Measurements from ENCODE around the gene CAMK1D. TPM values are rescaled to one million over a fixed set of nuclear protein-coding genes. Genes with fewer than 3 reads are reported as not detected.

CAMK1D gene
- total RNA-seq, 2 experiments from 2014 or later = 19.0 to 25.6 TPM

GRCh38 chr10:12835709-12836108, 486.4 kb downstream of the CAMK1D start:
- no peaks in the 10 kb centered on the region for H3K79me2 ChIP-seq (ENCODE audit: insufficient read depth, low read depth, low read length)

GRCh38 chr10:12838366-12838765, 489.0 kb downstream of the CAMK1D start:
- Histone ChIP-seq H3K9me2 (ENCODE audit: insufficient read depth, low read length) (no peaks in the 10 kb centered on the region), H3K36me3 (ENCODE audit: insufficient read depth, low read length) (no peaks in the 10 kb centered on the region), H3K9me3 (ENCODE audit: low read length) (no peaks in the 10 kb centered on the region), H3K27ac (ENCODE audit: low read depth, low read length, poor library complexity, severe bottlenecking) (no peak overlapping the region), H4K20me1 (ENCODE audit: insufficient read depth, low read length) (no peaks in the 10 kb centered on the region), H3K79me2 (ENCODE audit: insufficient read depth, low read depth, low read length) (no peaks in the 10 kb centered on the region), H3K4me1 (ENCODE audit: insufficient read depth, low read length, poor library complexity, severe bottlenecking) (no peaks in the 10 kb centered on the region), H3K4me2 (ENCODE audit: low read length) (no peak overlapping the region), H2AFZ (ENCODE audit: low read length) (no peak overlapping the region), H3K4me3 (ENCODE audit: low read depth, low read length, poor library complexity, severe bottlenecking) (no peak overlapping the region)
- no peak for DNase-seq (ENCODE audit: low spot score)
- ChIA-PET POLR2A (no interaction called here), CTCF (ENCODE audit: unreplicated experiment) (no interaction called here)
- no peak for TF ChIP-seq EZH2phosphoT487 (IDR thresholded peaks at IDR 0.05; ENCODE audit: borderline replicate concordance, low read depth, low read length)
- TF ChIP-seq, protein P1, sequence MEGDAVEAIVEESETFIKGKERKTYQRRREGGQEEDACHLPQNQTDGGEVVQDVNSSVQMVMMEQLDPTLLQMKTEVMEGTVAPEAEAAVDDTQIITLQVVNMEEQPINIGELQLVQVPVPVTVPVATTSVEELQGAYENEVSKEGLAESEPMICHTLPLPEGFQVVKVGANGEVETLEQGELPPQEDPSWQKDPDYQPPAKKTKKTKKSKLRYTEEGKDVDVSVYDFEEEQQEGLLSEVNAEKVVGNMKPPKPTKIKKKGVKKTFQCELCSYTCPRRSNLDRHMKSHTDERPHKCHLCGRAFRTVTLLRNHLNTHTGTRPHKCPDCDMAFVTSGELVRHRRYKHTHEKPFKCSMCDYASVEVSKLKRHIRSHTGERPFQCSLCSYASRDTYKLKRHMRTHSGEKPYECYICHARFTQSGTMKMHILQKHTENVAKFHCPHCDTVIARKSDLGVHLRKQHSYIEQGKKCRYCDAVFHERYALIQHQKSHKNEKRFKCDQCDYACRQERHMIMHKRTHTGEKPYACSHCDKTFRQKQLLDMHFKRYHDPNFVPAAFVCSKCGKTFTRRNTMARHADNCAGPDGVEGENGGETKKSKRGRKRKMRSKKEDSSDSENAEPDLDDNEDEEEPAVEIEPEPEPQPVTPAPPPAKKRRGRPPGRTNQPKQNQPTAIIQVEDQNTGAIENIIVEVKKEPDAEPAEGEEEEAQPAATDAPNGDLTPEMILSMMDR (conservative IDR thresholded peaks at IDR 0.05; ENCODE audit: low read length) = no peak
- intact Hi-C loops (cut with micrococcal nuclease; ENCODE audit: unreplicated experiment) = no loop called here
- BruUV-seq (replicated peaks) = no TSS peak

More at GRCh38 chr10:12835709-12836108, 486.4 kb downstream of the CAMK1D start:
- Histone ChIP-seq H3K27ac (ENCODE audit: low read depth, low read length, poor library complexity, severe bottlenecking) (no peak overlapping the region), H3K4me2 (ENCODE audit: low read length) (no peak overlapping the region), H4K20me1 (ENCODE audit: insufficient read depth, low read length) (no peaks in the 10 kb centered on the region), H3K9me2 (ENCODE audit: insufficient read depth, low read length) (no peaks in the 10 kb centered on the region), H3K36me3 (ENCODE audit: insufficient read depth, low read length) (no peaks in the 10 kb centered on the region), H3K4me1 (ENCODE audit: insufficient read depth, low read length, poor library complexity, severe bottlenecking) (no peaks in the 10 kb centered on the region), H3K4me3 (ENCODE audit: low read depth, low read length, poor library complexity, severe bottlenecking) (no peak overlapping the region), H3K9me3 (ENCODE audit: low read length) (no peaks in the 10 kb centered on the region), H2AFZ (ENCODE audit: low read length) (no peak overlapping the region)
- no peak for DNase-seq (ENCODE audit: low spot score)
- no TSS peak for BruUV-seq (replicated peaks)
- intact Hi-C loops (cut with micrococcal nuclease; ENCODE audit: unreplicated experiment) = no loop called here
- TF ChIP-seq, protein P1 (conservative IDR thresholded peaks at IDR 0.05; ENCODE audit: low read length) = no peak
- TF ChIP-seq EZH2phosphoT487 (IDR thresholded peaks at IDR 0.05; ENCODE audit: borderline replicate concordance, low read depth, low read length) = no peak
- POLR2A ChIA-PET = no interaction called here
- CTCF ChIA-PET (ENCODE audit: unreplicated experiment) = no interaction called here

DNA sequence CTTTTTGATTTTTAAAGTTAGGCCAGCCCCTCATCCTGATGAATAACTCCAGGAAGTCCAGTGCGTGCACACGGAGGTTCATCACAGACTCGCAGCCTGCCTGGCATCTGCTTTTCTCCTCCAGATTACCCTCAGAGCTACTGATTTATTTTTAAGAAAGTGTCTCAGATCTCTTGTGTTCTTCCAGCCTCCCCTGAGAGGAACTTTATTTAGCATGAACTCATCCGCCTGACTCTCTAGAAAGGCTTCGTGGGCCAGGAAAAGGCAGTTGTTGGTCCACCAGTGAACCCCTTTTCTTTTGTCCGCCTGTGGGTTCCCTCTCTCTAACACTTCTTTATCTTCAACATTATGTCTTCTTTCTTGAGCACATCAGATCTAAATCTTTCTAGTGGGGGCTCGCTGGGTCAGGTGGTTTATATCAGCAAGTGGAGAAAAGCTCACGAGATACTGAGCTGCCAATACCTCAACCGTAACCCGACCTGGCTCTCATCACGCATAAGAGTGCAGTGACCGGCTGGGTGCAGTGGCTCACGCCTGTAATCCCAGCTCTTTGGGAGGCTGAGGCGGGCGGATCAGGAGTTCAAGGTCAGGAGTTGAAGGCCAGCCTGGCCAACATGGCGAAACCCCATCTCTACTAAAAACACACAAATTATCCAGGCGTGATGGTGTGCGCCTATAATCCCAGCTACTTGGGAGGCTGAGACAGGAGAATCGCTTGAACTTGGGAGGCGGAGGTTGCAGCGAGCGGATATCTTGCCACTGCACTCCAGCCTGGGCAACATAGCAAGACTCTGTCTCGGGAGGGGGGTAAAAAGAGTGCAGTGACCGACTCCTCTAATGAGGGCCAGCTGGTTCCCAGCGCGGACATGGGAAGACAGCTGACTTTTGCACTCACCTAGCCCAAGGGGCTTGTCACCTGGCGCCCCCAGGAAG, 489.9 kb downstream of the CAMK1D start:
- ChIA-PET POLR2A (no interaction called here), CTCF (ENCODE audit: unreplicated experiment) (no interaction called here)
- H3K9me2 ChIP-seq (ENCODE audit: insufficient read depth, low read length) = no peaks in the 10 kb centered on the region
- no peaks in the 10 kb centered on the region for H3K36me3 ChIP-seq (ENCODE audit: insufficient read depth, low read length)
- intact Hi-C loops (cut with micrococcal nuclease; ENCODE audit: unreplicated experiment) = no loop called here
- no peaks in the 10 kb centered on the region for H4K20me1 ChIP-seq (ENCODE audit: insufficient read depth, low read length)
- H3K79me2 ChIP-seq (ENCODE audit: insufficient read depth, low read depth, low read length) = no peaks in the 10 kb centered on the region
- H3K9me3 ChIP-seq (ENCODE audit: low read length) = no peaks in the 10 kb centered on the region
- H3K4me2 ChIP-seq (ENCODE audit: low read length) = no peak overlapping the region
- H3K27ac ChIP-seq (ENCODE audit: low read depth, low read length, poor library complexity, severe bottlenecking) = no peak overlapping the region
- no peak overlapping the region for H3K4me3 ChIP-seq (ENCODE audit: low read depth, low read length, poor library complexity, severe bottlenecking)
- no peaks in the 10 kb centered on the region for H3K4me1 ChIP-seq (ENCODE audit: insufficient read depth, low read length, poor library complexity, severe bottlenecking)
- BruUV-seq (replicated peaks) = no TSS peak
- no peak for DNase-seq (ENCODE audit: low spot score)
- no peak overlapping the region for H2AFZ ChIP-seq (ENCODE audit: low read length)
- no peak for TF ChIP-seq EZH2phosphoT487 (IDR thresholded peaks at IDR 0.05; ENCODE audit: borderline replicate concordance, low read depth, low read length)
- TF ChIP-seq, protein P1 (conservative IDR thresholded peaks at IDR 0.05; ENCODE audit: low read length) = no peak

Data from OCI-LY7 (cell line).